GM23338 (cell line): ENCODE data around the gene PRR14L. TPM values are rescaled to one million over a fixed set of nuclear protein-coding genes. Genes with fewer than 3 reads are reported as not detected.

Source experiments
- ATAC-seq: fragments of 200-7000 bp; cut with Tn5 transposase; 3 replicates; pipeline ENCODE4 v1.9.1; 2020
- DNase-seq: peaks from one replicate; pipeline ENCODE4 v3.0.0-alpha.2; 2015; ENCODE audit warnings: low spot score
- H2AFZ ChIP-seq: fragments of 200-600 bp; sonication (generic); 2 replicates; pipeline ENCODE4 v1.8.0; 2016; ENCODE audit warnings: antibody characterized with exemption, mild to moderate bottlenecking, moderate library complexity
- H3F3A ChIP-seq: fragments of 200-600 bp; sonication (generic); replicated peaks from 2 replicates; pipeline ENCODE4 v1.8.0; 2017; ENCODE audit warnings: antibody characterized with exemption, mixed run types, low read depth
- H3K27ac ChIP-seq: fragments of 200-600 bp; sonication (generic); 2 replicates; pipeline ENCODE4 v1.6.1; 2016; ENCODE audit warnings: low read depth
- H3K27me3 ChIP-seq: fragments of 200-600 bp; sonication (generic); 2 replicates; pipeline ENCODE4 v1.8.0; 2016; ENCODE audit warnings: mild to moderate bottlenecking, mixed run types, moderate library complexity; ENCODE audit not compliant: insufficient read depth
- H3K36me3 ChIP-seq: fragments of 200-600 bp; sonication (generic); 2 replicates; pipeline ENCODE4 v1.8.0; 2016; ENCODE audit warnings: mild to moderate bottlenecking; ENCODE audit not compliant: insufficient read depth
- H3K4me1 ChIP-seq: fragments of 200-600 bp; sonication (generic); 2 replicates; pipeline ENCODE4 v1.8.0; 2016; ENCODE audit warnings: mild to moderate bottlenecking, moderate library complexity; ENCODE audit not compliant: insufficient read depth
- H3K4me2 ChIP-seq: fragments of 200-600 bp; sonication (generic); 2 replicates; pipeline ENCODE4 v1.7.1; 2017; ENCODE audit warnings: mixed run types
- H3K4me3 ChIP-seq: fragments of 200-600 bp; sonication (generic); 2 replicates; pipeline ENCODE4 v1.6.1; 2016; ENCODE audit warnings: mixed run types
- H3K79me2 ChIP-seq: fragments of 200-600 bp; sonication (generic); replicated peaks from 2 replicates; pipeline ENCODE4 v1.8.0; 2017; ENCODE audit warnings: mild to moderate bottlenecking; ENCODE audit not compliant: insufficient read depth
- H3K9me2 ChIP-seq: fragments of 200-600 bp; sonication (generic); 2 replicates; pipeline ENCODE4 v1.8.0; 2017; ENCODE audit not compliant: insufficient read depth
- H4K20me1 ChIP-seq: fragments of 200-600 bp; sonication (generic); replicated peaks from 2 replicates; pipeline ENCODE4 v1.8.0; 2017; ENCODE audit warnings: mild to moderate bottlenecking; ENCODE audit not compliant: insufficient read depth
- H3K27ac Mint-ChIP-seq: 2 replicates; pipeline ENCODE4 v1.8.0; 2020; ENCODE audit warnings: inconsistent platforms, mild to moderate bottlenecking, moderate library complexity, mixed read lengths
- H3K27me3 Mint-ChIP-seq: 3 replicates; pipeline ENCODE4 v1.8.0; 2022; ENCODE audit warnings: low read depth, mild to moderate bottlenecking, moderate library complexity, mixed read lengths, inconsistent platforms; ENCODE audit not compliant: insufficient read depth, poor library complexity
- H3K36me3 Mint-ChIP-seq: 3 replicates; pipeline ENCODE4 v1.8.0; 2021; ENCODE audit warnings: low read depth, mild to moderate bottlenecking, inconsistent platforms, moderate library complexity, mixed read lengths
- H3K4me1 Mint-ChIP-seq: 3 replicates; pipeline ENCODE4 v1.8.0; 2020; ENCODE audit warnings: mild to moderate bottlenecking, inconsistent platforms, mixed read lengths
- H3K4me3 Mint-ChIP-seq: 3 replicates; pipeline ENCODE4 v1.8.0; 2021; ENCODE audit warnings: moderate library complexity, mild to moderate bottlenecking, inconsistent platforms, mixed read lengths
- H3K9me3 Mint-ChIP-seq: 3 replicates; pipeline ENCODE4 v1.8.0; 2020; ENCODE audit warnings: moderate library complexity, mild to moderate bottlenecking, inconsistent platforms, mixed read lengths
- CREB1 ChIP-seq: fragments of 250-450 bp; sonication (Bioruptor Pico); IDR thresholded peaks from 2 replicates; pipeline ENCODE4 v1.5.0; 2020; ENCODE audit warnings: low read depth, mild to moderate bottlenecking, moderate library complexity
- CTCF ChIP-seq, 2 experiments: fragments of 200-600 bp in 1 of 2; sonication (generic) in 1 of 2; conservative IDR thresholded peaks; 2 replicates each; pipeline versions ENCODE4 v1.5.1 to v1.6.1; 2016 to 2017; ENCODE audit warnings: antibody characterized with exemption in 2 of 2, low read depth in 2 of 2, mild to moderate bottlenecking in 2 of 2, moderate library complexity in 1 of 2
- ETS1 ChIP-seq: IDR thresholded peaks from 2 replicates; pipeline ENCODE4 v1.6.1; 2016; ENCODE audit warnings: antibody characterized with exemption
- EZH2 ChIP-seq: fragments of 200-600 bp; sonication (generic); IDR thresholded peaks from one replicate; pipeline ENCODE4 v1.8.0; 2017; ENCODE audit warnings: antibody characterized with exemption, mild to moderate bottlenecking, low read depth; ENCODE audit not compliant: unreplicated experiment
- JUNB ChIP-seq: IDR thresholded peaks from one replicate; pipeline ENCODE4 v1.6.1; 2016; ENCODE audit warnings: antibody characterized with exemption; ENCODE audit not compliant: unreplicated experiment
- NANOG ChIP-seq: IDR thresholded peaks from 2 replicates; pipeline ENCODE4 v1.6.1; 2016; ENCODE audit warnings: antibody characterized with exemption, borderline replicate concordance
- POLR2AphosphoS5 ChIP-seq: IDR thresholded peaks from 2 replicates; pipeline ENCODE4 v1.6.1; 2016; ENCODE audit warnings: antibody characterized with exemption, low read depth
- REST ChIP-seq: IDR thresholded peaks from one replicate; pipeline ENCODE4 v1.6.1; 2018; ENCODE audit warnings: antibody characterized with exemption; ENCODE audit not compliant: unreplicated experiment
- STAT1 ChIP-seq: IDR thresholded peaks from one replicate; pipeline ENCODE4 v1.6.1; 2016; ENCODE audit warnings: antibody characterized with exemption; ENCODE audit not compliant: unreplicated experiment
- ZNF331 ChIP-seq: fragments of 250-450 bp; sonication (Bioruptor Pico); IDR thresholded peaks from 2 replicates; pipeline ENCODE4 v1.5.0; 2020; ENCODE audit warnings: low read depth, mild to moderate bottlenecking, moderate library complexity
- polyA plus RNA-seq: library from polyadenylated mRNA; unstranded; fragments of >200 nt; fragmentation: Nextera tagmentation; extraction: Ambion mirVana; gene quantifications from 2 replicates; pipeline ENCODE4 v1.2.1, GENCODE V29; 2016
- total RNA-seq: library from RNA; depleted of rRNA; stranded (reverse); fragments of >200 nt; shearing (Covaris generic); gene quantifications from 2 replicates; pipeline ENCODE4 v1.2.3, GENCODE V29; 2014

The PRR14L gene
- total and polyA plus RNA-seq, 2 experiments from 2014 or later = 46.3 to 54.0 TPM

- Histone ChIP-seq H3F3A (no peaks in the 10 kb centered on the region; the same call in 1 of the 2 replicates), H3K79me2 (peaks cover 53% of the 10 kb centered on the region), H4K20me1 (peaks cover 5% of the 10 kb centered on the region; the same call in 1 of the 2 replicates), H3K4me3 (no peak overlapping the region), H3K27me3 (no peaks in the 10 kb centered on the region), H2AFZ (no peak overlapping the region), H3K9me2 (no peaks in the 10 kb centered on the region), H3K36me3 (peaks cover 19% of the 10 kb centered on the region), H3K4me1 (no peaks in the 10 kb centered on the region), H3K4me2 (no peak overlapping the region), H3K27ac (no peak overlapping the region)
- peaks cover 46% of the 10 kb centered on the region for H3K36me3 Mint-ChIP-seq
- H3K27me3 Mint-ChIP-seq = peaks cover 5% of the 10 kb centered on the region
- H3K9me3 Mint-ChIP-seq = no peaks in the 10 kb centered on the region
- TF ChIP-seq EZH2 (no peak), STAT1 (no peak), REST (no peak)
- DNase-seq (no peak), ATAC-seq (no peak)
- no peaks in the 10 kb centered on the region for H3K4me1 Mint-ChIP-seq
- H3K27ac Mint-ChIP-seq = no peak overlapping the region
- H3K4me3 Mint-ChIP-seq = no peak overlapping the region
Measured at GRCh38 chr22:31726692-31727091, 23.2 kb downstream of the PRR14L start.

- Histone ChIP-seq H3K4me3 (no peak overlapping the region), H3K79me2 (peaks cover 32% of the 10 kb centered on the region), H3K4me1 (no peaks in the 10 kb centered on the region), H3K9me2 (no peaks in the 10 kb centered on the region), H3K27ac (no peak overlapping the region), H3K4me2 (no peak overlapping the region), H4K20me1 (peaks cover 14% of the 10 kb centered on the region), H3K27me3 (no peaks in the 10 kb centered on the region), H3K36me3 (peaks cover 26% of the 10 kb centered on the region), H3F3A (no peaks in the 10 kb centered on the region), H2AFZ (no peak overlapping the region)
- Mint-ChIP-seq H3K9me3 (no peaks in the 10 kb centered on the region), H3K27ac (no peak overlapping the region), H3K27me3 (peaks cover 5% of the 10 kb centered on the region), H3K36me3 (peaks cover 61% of the 10 kb centered on the region), H3K4me1 (no peaks in the 10 kb centered on the region), H3K4me3 (no peak overlapping the region)
- ATAC-seq = no peak
- no peak for DNase-seq
- TF ChIP-seq ETS1 = no peak
- no peak for TF ChIP-seq ZNF331
- no peak for TF ChIP-seq CREB1
- no peak for TF ChIP-seq REST
- TF ChIP-seq JUNB = no peak
- no peak for TF ChIP-seq CTCF (conservative IDR thresholded peaks at IDR 0.05; ENCODE audit: low read depth in 2 of 2)
- no peak for TF ChIP-seq POLR2AphosphoS5
- TF ChIP-seq EZH2 = no peak
- no peak for TF ChIP-seq NANOG
- TF ChIP-seq STAT1 = no peak
Measured at GRCh38 chr22:31723723-31724122, 26.2 kb downstream of the PRR14L start.
